GM12873 (cell line): ENCODE data around the gene DIO3.

Experiments
- TF ChIP-seq, protein P1 (sequence below): IDR thresholded peaks from 2 replicates; pipeline ENCODE4 v1.5.1; 2012; ENCODE audit warnings: low read depth, mild to moderate bottlenecking, moderate library complexity, low read length, control low read depth; ENCODE audit not compliant: insufficient read depth; ENCODE audit errors: missing control alignments

DIO3 gene

GRCh38 chr14:101573289-101573688 lies 12.0 kb downstream of the DIO3 start:
- TF ChIP-seq, protein P1, sequence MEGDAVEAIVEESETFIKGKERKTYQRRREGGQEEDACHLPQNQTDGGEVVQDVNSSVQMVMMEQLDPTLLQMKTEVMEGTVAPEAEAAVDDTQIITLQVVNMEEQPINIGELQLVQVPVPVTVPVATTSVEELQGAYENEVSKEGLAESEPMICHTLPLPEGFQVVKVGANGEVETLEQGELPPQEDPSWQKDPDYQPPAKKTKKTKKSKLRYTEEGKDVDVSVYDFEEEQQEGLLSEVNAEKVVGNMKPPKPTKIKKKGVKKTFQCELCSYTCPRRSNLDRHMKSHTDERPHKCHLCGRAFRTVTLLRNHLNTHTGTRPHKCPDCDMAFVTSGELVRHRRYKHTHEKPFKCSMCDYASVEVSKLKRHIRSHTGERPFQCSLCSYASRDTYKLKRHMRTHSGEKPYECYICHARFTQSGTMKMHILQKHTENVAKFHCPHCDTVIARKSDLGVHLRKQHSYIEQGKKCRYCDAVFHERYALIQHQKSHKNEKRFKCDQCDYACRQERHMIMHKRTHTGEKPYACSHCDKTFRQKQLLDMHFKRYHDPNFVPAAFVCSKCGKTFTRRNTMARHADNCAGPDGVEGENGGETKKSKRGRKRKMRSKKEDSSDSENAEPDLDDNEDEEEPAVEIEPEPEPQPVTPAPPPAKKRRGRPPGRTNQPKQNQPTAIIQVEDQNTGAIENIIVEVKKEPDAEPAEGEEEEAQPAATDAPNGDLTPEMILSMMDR: no peak

DNA sequence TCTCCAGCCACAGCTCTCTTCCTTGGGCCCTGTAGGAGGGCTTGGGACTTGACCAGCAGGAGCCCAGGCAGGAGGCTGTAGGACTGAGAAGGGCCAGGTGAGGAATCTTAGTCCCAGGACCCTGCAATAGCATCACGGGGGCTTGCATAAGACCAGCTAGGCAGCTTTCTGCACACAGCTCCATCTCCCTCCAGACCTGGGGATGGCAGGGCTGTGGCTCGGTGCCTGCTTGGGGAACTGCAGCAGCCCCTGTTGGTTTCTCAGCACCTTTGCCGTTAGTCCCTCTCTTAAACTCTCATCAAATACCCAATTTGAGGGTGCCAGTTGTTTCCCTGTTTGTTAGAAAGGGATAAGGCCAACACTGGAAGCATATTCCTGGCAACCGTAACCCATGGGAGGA lies 14.3 kb downstream of the DIO3 start:
- TF ChIP-seq, protein P1: no peak

DNA sequence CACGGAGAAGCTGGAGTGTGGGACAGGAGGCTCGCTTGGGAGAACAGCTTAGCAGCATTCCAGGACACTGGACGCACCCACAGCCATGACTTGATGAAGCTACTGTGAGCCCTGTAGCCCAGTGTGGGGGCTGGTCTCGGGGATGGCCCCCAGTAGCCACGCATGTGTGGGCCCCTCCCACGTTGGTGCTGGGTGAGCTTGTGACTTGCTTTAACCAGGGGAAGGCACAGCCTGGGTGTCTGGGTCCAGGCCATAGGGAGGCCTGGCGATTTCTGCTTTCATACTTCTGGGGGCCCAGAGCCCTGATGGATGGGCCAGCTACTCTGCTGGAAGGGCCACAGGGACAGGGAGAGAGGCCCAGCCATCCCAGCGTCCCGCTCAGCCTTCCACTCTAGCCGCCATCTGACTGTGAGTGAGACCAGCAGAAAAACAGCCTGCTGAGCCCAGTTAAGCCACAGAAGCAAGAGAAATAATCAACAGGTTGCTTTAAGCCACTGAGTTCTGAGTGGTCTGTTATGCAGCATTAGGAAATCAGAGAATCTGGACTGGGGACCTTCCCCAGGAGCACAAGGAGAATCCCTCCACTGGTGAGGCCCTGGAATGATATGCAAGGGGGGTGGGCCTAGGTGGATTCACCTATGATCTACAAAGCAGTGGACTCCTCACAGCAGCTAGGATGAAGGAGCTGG lies 16.1 kb downstream of the DIO3 start:
- TF ChIP-seq, protein P1: no peak

DNA sequence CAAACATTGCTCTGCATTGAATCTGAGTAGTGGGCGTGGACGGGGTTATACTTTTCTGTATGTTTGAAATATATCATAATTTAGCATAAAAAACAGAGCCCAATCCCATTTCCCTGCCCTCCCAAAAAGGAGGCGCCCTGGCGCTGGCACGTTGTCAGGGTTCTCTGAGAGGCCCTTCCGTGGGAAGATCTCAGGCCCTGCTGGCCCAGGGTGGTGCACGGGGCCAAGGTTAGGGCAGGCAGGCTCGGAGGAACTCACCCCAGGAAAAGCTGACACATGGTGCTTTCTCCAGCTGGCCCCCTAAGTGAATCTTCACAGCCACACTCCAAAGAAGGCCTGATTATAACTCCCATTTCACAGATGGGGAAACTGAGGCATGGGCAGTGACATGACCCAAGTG lies 17.2 kb downstream of the DIO3 start:
- TF ChIP-seq, protein P1: no peak

- TF ChIP-seq, protein P1: no peak
Measured at GRCh38 chr14:101579372-101580080, 18.2 kb downstream of the DIO3 start.

DNA sequence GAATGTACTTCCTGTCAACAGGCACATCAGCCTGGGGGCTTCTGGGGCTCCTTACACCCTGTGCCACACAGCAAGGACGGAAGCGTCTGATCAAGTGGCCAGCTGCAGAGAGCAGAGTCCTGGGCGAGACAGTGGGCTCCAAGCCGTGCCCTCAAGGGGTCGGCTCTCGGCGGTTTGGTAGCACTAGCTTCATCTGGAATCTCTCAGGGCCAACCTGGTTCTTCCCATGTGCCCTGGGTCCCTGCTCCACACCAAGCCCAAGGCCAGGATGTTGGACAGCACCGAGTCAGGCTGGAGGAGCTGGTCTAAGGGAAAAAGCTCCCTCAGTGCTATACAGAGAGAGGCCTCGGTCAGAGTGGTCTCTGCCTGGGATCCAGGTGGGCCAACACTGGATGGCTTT lies 20.5 kb downstream of the DIO3 start:
- TF ChIP-seq, protein P1: no peak

GRCh38 chr14:101582294-101582693 lies 21.0 kb downstream of the DIO3 start:
- TF ChIP-seq, protein P1: no peak
